RCC 7860 (cell line): Measurements from ENCODE around the gene GABRD.

Experiments used
- DNase-seq: peaks from one replicate; pipeline ENCODE4 v3.0.0-alpha.2; 2015; ENCODE audit warnings: low spot score
- FAIRE-seq: peaks from 2 replicates; lab custom pipeline; 2012; peaks lifted over from hg19 to GRCh38; lab: Jason Lieb, UNC

GABRD gene

DNA sequence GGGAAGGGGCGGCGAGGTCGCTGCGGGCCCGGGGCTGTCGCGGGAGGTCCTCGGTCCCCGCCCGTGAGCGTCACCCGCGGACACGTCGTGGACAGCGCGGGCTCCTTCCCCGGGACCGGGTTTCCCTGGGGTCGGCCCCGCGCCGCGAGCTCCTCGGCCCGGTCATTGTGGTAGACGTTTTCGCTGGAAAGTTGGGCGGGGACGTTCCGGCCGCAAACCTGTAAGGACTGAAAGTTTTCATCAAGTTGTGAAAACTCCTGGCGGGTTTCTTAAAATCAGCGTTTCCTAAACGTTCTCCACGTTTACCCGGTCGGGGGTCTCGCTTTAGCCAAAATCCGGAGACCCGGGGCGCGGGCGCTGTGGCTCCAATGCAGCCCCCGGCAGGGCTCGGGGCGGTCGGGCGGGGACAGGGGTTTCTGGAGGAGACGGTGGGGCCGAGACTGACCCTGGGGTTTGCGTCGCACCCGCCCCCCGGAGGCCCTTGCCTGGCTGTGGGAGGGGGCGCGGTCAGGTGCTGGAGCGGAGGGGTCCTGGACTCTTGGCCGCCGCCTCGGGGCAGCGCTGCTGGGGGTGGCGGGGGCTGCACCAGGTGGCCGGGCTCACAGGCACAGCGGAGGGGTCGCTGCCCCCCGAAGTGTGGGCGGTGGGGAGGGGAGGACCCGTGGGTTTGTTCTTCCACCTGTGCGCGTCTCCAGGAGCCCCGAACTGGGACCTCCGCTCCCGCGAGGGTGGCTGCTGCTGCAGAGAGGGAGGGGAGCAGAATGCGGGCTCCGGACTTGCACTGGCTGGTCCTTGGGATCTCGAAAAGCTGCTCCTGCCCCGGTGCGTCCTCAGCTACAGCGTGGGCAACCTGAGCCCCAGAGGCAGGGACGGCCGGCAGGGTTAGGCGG lies 31.9 kb downstream of the GABRD start:
- FAIRE-seq (no peak), DNase-seq (no peak)

DNA sequence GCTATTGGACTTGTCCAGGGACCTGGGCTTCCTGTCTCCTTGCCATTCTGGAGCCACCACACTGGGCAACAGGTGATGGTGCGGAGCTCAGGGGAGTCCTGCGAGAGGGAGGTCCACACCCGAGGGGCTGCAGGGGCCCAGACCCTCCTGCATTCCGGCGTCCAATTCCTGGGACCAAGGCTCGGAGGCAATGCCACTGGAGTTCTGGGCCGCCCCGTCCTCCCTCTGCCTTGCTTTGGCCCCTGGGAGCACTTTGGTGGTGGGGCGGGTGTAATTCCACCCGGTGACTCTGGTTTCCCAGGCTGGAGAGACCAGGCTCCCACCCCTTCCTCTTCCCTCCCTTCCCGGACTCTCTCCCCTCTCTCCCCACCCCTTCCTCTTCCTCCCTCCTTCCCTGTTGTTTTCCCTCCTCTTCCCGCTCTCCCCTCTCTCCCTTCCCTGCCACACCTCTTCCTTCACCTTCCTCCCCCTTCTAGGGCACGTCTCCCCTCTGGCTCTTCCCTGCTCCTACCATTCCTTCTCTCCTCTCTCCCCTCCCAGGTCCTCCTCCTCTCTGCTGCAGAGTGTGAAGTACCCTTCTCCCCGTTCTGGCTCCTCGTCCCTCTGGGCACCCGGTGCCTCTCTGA lies 33.0 kb downstream of the GABRD start:
- FAIRE-seq (no peak), DNase-seq (no peak)

DNA sequence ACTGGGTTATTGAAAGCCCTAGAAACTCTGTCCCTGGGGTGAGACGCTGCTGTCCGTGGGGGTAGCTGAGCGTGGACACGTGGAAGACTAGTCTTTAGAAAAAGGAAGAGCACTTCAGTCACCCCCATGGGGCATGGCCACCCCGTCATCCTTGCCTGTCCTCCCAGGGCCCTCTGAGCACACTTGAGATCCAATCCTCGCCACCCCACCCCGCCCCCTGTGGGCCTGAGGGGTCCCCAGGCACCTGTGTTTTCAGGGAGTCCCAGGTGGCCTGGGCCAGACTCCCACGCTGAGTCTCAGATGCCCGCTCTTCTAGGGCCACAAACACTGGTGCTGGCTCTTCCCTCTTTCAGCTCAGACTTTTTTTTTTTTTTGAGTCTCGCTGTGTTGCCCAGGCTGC lies 33.6 kb downstream of the GABRD start:
- FAIRE-seq, result no peak
- DNase-seq, result no peak

DNA sequence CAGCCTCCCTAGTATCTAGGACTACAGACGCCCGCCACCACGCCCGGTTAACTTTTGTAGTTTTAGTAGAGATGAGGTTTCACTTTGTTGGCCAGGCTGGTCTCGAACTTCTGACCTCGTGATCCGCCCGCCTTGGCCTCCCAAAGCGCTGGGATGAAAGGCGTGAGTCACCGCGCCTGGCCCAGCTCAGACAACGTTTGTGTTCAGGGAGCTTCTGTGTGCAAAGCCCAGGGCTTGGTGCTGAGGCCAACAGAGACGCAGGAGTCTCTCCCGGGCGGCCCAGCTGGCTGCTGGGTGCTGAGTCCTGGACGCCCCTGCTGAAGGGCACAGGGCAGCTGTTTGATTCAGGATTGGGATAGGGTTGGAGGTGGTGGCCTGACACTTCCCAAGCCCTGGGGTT lies 34.1 kb downstream of the GABRD start:
- FAIRE-seq (no peak), DNase-seq (no peak)

DNA sequence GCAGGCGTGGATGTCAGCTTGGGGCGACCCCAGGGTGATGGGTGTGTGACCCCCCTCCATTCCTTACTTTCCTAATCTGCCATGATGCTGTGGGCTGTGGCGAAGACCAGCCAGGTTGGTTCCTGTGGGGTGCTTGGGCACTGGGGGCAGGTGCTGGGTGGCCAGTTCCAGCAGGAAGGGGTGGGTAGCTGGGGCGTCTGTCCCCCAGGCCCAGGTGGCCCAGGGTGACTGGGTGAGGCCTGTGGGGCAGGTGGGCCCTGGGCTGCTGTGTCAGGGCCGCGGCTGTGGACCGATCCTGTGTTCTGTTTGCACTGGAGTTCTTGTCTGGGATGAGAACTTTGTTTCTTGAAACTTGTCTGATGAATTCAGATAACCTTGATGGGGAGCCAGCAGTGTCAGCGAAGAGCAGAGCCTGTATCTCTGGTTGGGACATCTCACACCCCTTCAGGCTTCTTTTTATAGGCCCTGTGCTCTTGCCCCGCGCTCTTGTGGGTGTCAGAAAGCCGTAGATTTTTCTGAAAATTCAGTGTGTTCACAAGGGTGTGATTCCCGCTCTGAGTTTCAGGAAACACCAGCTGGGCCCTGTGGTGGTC lies 34.7 kb downstream of the GABRD start:
- FAIRE-seq, result no peak

DNA sequence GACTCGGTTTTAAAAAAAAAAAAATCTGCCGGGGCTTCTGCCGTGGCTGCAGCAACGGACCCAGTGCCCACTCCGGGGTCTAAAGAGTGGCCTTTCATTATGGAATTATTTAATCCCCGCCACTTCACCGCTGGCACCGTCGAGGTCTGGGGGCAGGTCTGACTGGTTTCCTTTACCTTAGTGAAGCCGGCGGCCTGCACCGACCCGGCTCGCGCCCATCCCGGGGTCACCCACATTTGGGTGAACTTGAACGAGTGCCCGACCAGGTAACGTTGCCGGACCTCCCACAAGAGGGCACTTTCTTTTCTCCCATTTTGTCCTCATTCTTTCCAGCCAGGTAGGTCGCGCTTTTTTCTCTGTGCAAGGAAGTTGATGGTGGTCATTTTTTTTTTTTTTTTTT lies 35.4 kb downstream of the GABRD start:
- no peak for FAIRE-seq
- no peak for DNase-seq

More for the DNA sequence above, 34.7 kb downstream of the GABRD start:
- no peak for DNase-seq

DNA sequence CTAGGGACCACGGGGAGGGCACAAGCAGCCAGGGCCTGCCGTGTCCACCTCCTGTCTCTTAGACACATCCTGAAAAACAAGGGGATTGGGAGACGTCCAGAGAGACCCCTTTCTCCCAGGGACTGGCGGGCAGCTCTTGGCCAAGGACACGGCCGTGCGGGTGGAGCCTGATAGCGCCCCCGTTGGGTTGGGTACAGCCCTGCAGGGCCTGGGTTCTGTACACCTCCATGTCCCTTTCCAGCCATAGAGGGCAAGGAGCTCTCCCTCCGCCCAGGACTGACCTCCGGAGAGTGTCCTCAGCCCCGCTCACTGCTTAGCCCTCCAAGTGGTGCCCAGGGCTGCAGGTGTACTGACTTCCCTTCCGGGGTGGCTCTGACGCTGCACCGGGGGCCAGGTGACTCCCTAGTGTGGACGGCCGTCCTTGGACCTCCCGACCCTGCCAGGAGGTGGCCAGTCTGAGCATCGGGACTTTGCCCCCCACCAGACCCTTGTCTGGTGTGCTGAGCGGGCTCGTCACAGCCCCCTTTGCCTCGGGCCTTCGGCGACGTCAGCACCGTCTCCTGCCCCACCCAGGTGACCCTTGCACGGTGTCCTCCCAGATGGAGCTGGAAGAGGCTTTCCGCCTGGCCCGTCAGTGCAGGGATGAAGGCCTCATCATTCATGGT lies 36.9 kb downstream of the GABRD start:
- FAIRE-seq, result no peak
- no peak for DNase-seq

DNA sequence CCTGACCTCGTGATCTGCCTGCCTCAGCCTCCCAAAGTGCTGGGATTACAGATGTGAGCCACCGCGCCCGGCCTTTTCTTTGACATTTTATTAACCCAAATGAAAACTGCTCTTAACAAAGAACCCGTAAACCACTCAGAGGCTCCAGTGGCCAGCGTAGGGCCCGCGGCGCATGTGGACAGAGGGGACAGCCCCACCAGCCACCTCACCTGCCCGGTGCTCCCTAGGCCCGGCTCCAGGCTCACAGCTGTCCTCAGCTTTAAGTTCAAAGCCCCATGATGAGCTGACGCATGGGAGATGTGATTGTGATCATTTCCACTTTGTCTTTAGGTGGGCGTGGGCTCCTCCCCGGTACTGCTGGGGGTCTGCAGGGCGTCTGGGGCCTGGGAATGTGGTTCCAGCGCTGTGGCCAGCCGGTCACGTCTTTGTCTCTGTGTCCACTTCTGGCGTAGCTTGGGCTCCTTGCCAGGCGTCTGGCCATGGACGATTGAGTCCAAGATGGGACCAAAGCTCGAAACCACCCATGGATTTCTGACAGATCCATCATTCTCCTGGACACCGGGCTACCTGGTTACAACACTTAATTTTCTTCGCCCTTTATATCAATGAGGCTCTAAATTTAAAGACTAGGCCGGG lies 37.9 kb downstream of the GABRD start:
- no peak for FAIRE-seq
- no peak for DNase-seq

DNA sequence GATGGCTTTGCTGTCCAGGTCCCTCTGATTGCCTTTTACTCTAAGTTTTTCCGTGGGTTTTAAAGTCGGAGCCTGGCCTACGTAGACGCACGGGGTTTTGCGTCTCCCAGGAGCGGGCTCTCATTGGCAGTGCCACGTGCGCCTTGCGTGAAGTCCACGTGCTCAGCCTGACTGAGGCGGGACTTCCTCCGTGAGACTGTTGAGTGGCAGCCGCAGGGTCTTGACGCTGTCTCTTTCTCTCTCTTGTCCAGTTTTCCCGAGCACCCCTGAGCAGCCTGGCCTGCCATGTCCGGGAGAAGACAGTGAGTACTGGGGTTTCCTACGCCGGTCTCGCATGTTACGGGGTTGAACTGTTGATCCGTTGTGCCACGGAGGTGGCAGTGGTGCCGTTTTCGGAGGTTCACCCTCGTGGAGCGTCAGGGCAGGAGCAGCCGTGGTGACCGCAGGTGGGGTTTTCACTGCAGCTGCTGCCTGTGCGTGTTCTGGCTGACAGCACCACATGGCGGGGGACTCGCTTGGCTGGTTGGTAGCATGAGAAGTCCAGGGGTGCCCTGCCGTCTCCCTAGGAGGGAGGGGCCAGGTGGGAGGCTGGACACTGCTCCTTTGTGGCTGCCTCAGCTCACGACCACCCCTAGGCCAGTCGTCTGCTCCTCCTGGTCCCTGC lies 40.3 kb downstream of the GABRD start:
- DNase-seq (no peak), FAIRE-seq (no peak)

DNA sequence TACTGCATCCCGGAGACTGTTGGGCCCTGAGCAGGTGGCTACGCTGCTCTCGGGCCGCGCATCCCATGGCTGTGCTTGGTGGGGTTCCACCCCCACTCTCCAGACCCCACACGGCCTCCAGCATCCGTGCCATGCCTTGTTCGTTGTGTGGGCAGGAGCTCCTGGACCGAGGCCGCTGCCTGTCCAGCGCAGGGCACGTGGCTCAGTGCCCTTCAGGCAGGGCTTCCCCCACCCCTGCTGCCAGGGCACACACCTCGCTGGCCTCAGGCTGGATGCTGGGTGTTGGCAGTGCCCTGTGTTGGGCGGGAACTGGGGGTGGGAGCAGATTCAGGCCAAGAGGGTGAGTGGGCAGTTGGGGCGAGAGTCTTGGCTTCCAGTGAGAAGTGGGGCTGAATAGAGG lies 40.9 kb downstream of the GABRD start:
- FAIRE-seq, result no peak
- DNase-seq, result no peak

DNA sequence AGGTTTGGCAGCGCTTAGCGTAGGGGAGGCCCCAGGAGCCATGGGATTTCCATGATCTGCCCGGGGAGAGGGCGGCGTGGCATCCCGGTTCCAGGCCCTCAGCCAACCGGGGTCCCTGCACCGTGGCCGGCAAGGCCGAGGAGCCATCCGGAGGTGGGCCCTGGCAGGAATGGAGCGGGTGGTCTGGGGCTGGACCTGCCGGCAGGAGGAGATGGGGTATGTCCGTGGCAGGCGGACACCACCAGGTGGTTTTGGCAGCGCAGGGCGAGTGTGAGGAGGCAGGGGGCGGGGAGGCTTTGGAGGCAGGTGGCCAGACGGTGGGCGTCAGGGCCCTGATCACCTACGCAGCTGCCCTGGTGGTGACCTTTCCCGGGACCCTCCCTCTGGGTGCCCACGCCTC lies 41.4 kb downstream of the GABRD start:
- DNase-seq (no peak), FAIRE-seq (no peak)

DNA sequence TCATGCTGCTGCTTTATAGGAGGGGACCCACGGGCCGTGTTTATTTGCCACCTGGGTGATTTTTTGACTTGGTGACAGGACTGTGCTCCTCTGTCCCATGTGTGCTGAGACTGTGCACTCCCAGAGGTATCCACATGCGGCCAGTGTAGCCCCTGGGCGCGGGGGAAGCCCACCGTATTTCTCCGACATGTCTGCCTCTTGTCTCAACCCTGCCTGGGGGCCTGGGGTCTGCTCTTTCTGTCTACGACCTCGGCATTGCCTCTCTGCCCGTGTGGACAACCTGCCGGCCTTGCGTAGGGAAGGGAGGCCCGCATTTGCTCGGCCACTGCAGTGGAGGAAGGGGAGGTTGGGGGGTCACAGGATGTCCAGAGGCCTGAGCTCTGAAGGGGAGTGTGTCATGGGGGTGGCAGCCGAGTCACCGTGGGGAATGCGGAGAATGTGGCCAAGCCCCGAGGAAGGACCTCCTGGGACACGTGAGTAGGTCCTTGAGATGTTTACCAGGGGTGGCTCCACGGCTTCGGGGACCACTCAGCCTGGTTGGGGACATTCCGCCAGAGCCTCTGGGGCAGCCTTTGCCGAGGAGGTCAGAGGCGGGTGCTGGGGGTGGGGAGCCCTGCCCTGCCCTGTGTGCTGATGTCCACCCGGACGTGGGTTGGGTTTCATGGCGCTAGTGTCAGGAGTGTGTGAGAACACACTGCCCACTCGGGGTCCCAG lies 42.1 kb downstream of the GABRD start:
- FAIRE-seq, result no peak
- DNase-seq, result no peak

DNA sequence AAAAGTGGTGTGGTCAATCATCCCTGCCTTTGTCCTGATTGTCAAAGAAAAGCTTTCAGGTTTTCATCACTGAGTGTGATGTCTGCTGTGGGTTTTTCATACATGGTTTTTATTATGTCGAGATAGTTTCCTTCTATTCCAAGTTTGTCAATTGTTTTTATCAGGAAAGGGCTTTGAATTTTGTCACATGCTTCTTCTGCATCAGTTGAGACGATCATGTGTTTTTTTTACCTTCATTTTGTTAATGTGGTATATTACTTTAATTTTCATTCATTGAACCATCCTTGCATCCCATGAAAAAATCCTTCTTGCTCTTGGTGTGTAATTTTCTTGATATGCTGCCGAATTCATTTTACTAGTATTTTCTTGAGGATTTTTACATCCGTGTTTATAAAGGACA lies 46.6 kb downstream of the GABRD start:
- FAIRE-seq (no peak), DNase-seq (no peak)

DNA sequence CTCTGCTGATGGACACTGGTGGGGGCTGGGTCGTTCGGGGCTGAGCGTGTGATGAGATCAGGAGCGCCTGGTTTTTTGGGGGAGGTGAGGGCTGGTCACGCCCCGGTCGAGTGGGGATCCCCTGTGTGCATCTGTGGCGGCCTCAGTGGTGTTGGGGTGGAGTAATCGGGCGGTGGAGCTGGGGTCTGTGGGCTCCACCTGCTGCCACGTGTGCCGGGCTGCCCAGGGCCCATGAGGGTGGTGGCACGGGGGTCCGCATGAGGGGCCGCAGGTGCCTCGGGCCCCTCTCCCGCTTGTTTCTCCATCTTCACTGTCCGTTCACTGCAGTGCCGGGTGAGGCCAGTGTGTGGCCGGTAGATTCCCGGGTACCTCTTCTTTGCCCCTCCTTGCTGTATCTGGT lies 48.2 kb downstream of the GABRD start:
- FAIRE-seq (no peak), DNase-seq (no peak)

DNA sequence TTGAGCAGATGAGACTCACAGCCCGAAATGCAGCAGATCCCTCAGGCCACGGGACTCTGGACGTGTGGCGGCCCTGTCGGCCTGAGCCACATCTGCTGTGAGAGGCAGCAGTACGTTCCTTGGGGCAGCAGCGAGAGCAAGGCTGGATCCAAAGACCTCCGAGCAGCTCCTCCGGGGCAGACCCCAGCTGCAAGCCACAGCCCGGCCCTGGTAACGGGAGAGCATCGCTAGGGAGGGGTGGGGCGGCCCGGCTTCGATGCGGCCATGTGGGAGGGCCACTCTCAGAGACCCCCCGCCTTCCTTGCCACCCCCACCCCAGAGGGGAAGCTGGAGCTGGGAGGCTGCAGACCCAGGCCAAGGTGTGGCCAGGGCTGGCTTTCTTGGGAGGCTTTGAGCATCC lies 48.8 kb downstream of the GABRD start:
- DNase-seq (no peak), FAIRE-seq (no peak)

DNA sequence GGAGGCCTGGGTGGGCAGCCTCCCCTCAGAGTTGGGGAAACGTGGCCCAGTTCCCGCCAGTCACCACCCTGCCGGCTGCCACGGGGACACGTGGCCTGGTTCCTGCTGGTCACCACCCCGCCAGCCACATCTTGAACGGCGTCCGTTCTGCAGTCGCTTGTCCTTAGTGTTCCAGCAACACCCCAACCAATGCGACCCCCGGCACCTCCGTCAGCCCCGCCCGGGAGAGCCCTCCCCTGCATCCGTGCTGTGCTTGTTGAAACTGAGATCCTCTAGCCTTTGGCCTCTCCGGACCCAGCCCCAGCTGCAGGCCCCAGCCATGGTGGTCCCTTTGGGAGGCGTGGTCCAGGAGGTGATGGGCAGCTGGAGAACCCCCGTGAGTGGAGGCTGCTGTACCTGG lies 49.8 kb downstream of the GABRD start:
- no peak for FAIRE-seq
- no peak for DNase-seq

DNA sequence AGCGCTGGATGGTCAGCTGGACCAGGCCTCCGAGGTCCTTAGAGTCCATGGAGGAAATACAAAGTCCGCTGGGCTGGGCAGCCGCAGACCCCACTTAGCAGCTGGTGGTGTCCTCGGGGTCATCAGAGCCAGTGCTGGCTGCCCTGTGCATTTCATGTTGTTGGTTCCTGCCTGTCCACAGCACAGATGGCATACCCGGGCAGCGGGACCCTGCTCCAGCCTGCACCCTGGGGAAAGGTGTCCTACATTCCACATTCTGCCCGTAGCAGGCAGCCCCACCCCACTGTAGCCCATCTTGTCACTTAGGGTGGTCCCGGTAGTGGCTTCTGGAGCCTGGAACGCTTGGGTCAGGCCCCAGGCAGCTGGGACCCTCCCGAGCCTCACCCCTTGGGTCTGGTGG lies 50.9 kb downstream of the GABRD start:
- DNase-seq (no peak), FAIRE-seq (no peak)

DNA sequence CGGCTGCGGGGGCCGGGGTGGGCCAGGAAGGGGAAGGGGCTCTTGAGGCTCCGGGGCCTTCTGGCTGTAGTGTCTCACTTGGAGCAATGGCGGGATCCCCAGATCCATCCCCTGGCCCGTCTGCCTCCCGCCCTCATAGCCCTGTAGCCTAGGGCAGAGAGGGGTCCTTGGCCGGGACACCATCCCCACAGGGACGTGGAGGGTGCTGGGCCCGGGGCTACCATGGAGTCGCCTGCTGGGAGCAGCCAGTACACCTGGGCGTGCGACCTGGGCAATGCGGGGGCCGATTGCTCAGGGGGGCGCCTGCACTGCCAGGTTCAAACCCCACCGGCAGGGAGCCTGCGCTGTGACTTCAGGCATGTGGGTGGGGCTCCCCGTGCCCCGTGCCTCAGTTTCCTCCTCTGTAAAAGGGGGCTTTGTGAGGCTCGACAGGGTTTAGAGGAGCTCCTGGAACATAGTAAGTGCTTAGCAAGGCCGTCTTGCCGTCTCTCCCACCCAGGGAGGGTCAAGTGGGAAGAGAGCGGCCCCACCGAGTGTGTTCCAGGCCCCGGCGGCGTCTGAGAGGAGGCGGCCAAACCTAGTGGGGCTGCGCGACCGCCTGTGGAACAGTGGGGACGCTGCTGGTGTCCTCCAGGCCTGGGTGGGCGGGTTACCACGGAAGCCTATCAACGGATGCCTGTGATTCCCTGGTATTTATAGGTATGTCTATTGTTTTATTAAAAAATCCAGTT lies 51.8 kb downstream of the GABRD start:
- FAIRE-seq (no peak), DNase-seq (no peak)

DNA sequence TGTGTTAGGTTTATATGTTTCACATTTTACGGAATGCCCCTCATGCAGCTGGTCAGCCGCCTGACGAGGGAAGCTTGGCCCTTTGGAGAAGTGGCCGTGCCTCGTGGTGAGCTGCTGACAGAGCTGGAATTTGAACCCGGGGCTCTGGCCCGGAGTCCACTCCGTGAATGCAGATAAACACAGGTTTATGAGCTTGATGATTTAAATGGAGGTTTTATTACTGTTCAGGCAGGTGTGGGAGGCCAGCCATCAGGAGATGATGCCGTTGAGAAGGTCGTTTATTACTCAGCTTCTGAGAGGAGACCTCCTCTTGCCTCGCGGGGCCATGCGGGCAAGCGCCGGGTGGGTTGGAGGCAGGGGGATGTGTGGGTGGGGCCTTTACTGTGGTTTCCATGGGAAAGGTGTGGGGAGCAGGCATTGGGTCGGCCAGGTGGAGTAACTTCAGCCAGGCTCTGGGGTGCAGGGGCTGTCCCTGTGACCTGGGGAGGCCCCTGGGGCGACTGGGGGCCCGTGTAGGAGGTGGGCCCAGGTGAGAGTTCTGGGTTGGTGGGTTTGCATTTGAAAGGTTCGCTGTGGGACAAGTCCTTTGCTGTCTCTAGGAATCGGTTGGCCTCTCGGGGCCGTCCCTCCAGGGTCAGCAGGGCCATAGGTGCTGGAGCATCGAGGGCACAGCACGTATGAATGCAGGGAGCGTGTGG lies 53.1 kb downstream of the GABRD start:
- DNase-seq (no peak), FAIRE-seq (no peak)
